Naive thymus-derived CD4-positive, alpha-beta T cell (primary cell): ENCODE measurements around the gene RABL3. TPM values are rescaled to one million over a fixed set of nuclear protein-coding genes. Genes with fewer than 3 reads are reported as not detected.
"Not testable (repeated sequence)": the region's sequence is repeated elsewhere in the genome, so short reads cannot be mapped to it uniquely, and the experiment has no call there.

Experiments used
- ATAC-seq: fragments of 150-1000 bp; cut with Tn5 transposase; 2 replicates; pipeline ENCODE4 v1.10.0; 2021; ENCODE audit warnings: mild to moderate bottlenecking, moderate library complexity
- CTCF ChIA-PET: fragments of 350-600 bp; sonication (Branson Sonifier 250); formaldehyde crosslinking; loops from one replicate; lab custom pipeline; 2021; ENCODE audit warnings: antibody characterized with exemption; lab: Charles Lee
- POLR2A ChIA-PET: fragments of 350-600 bp; sonication (Branson Sonifier 250); formaldehyde crosslinking; loops from one replicate; lab custom pipeline; 2021; ENCODE audit warnings: antibody characterized with exemption, inconsistent platforms; lab: Charles Lee
- DNase-seq, 9 donors: peaks; one replicate each; pipeline versions ENCODE4 v3.0.0 to v3.0.0-alpha.2; 2020 to 2022; ENCODE audit warnings: mixed read lengths in 1 of 9
- H3K27ac ChIP-seq: one replicate; pipeline ENCODE4 v1.7.0; 2013; ENCODE audit warnings: mild to moderate bottlenecking, low read depth, low read length, moderate library complexity
- H3K27me3 ChIP-seq, 2 donors: one replicate each; pipeline ENCODE4 v1.7.0; 2013; ENCODE audit warnings: low read length in 2 of 2, mild to moderate bottlenecking in 2 of 2, moderate library complexity in 2 of 2; ENCODE audit not compliant: control insufficient read depth in 2 of 2, insufficient read depth in 2 of 2
- H3K36me3 ChIP-seq, 3 experiments: 1 replicate in 2 of 3; 2 replicates in 1 of 3; pipeline ENCODE4 v1.7.0; 2013; ENCODE audit warnings: low read length in 3 of 3, mild to moderate bottlenecking in 3 of 3, moderate library complexity in 1 of 3; ENCODE audit not compliant: insufficient read depth in 3 of 3, control insufficient read depth in 2 of 3
- H3K4me1 ChIP-seq, 2 donors: one replicate each; pipeline ENCODE4 v1.7.0; 2013; ENCODE audit warnings: low read length in 2 of 2, mild to moderate bottlenecking in 2 of 2, moderate library complexity in 1 of 2; ENCODE audit not compliant: control insufficient read depth in 2 of 2, insufficient read depth in 2 of 2
- H3K4me3 ChIP-seq: 2 replicates; pipeline ENCODE4 v1.7.0; 2013; ENCODE audit warnings: mild to moderate bottlenecking, low read length
- H3K9me3 ChIP-seq, 3 experiments: 1 replicate in 2 of 3; 2 replicates in 1 of 3; pipeline ENCODE4 v1.7.0; 2013; ENCODE audit warnings: low read length in 3 of 3; ENCODE audit not compliant: control insufficient read depth in 2 of 3
- H3K27ac Mint-ChIP-seq, 9 donors: one replicate each; pipeline ENCODE4 v1.8.0; 2020 to 2022; ENCODE audit warnings: mixed read lengths in 9 of 9, mild to moderate bottlenecking in 8 of 9, moderate library complexity in 5 of 9, inconsistent platforms in 2 of 9
- H3K27me3 Mint-ChIP-seq, 5 donors: one replicate each; pipeline ENCODE4 v1.8.0; 2021 to 2022; ENCODE audit warnings: mixed read lengths in 5 of 5, mild to moderate bottlenecking in 1 of 5
- H3K36me3 Mint-ChIP-seq, 5 donors: one replicate each; pipeline ENCODE4 v1.8.0; 2020 to 2022; ENCODE audit warnings: mixed read lengths in 5 of 5, mild to moderate bottlenecking in 3 of 5, inconsistent platforms in 1 of 5
- H3K4me1 Mint-ChIP-seq, 7 donors: one replicate each; pipeline ENCODE4 v1.8.0; 2020 to 2022; ENCODE audit warnings: mixed read lengths in 7 of 7, mild to moderate bottlenecking in 3 of 7, inconsistent platforms in 1 of 7
- H3K4me3 Mint-ChIP-seq, 10 donors: one replicate each; pipeline ENCODE4 v1.8.0; 2020 to 2022; ENCODE audit warnings: mild to moderate bottlenecking in 10 of 10, mixed read lengths in 10 of 10, moderate library complexity in 6 of 10, inconsistent platforms in 2 of 10
- H3K9me3 Mint-ChIP-seq, 11 donors: one replicate each; pipeline ENCODE4 v1.8.0; 2020 to 2022; ENCODE audit warnings: mixed read lengths in 11 of 11, mild to moderate bottlenecking in 4 of 11, inconsistent platforms in 1 of 11, moderate library complexity in 1 of 11
- intact Hi-C, 2 donors: fragments of 100-400 bp; cut with micrococcal nuclease; formaldehyde crosslinking; loops; one replicate each; pipeline ENCODE4 v1.15.1; 2023
- polyA plus RNA-seq, 2 donors: library from polyadenylated mRNA; unstranded; fragments of 300-500 nt; fragmentation: Illumina TruSeq; gene quantifications; one replicate each; pipeline ENCODE4 v1.2.3, GENCODE V29; 2021
- total RNA-seq, 6 experiments: library from RNA in 5 of 6; stranded (reverse) in 5 of 6; gene quantifications; 1 replicate in 5 of 6; 2 replicates in 1 of 6; pipeline ENCODE4 v1.2.3 and lab custom pipeline; 2021 to 2026

Gene RABL3
- total and polyA plus RNA-seq, 7 experiments from 2014 or later: 15.4 to 40.6 (median 23.1) TPM

- H3K9me3 Mint-ChIP-seq: no peaks in the 10 kb centered on the region
- peaks cover 31 to 77% (median 70%) of the 10 kb centered on the region in 7 donors for H3K4me1 Mint-ChIP-seq
- ATAC-seq: no peak
- intact Hi-C loops: no loop called here
- Histone ChIP-seq H3K27me3 (no peaks in the 10 kb centered on the region), H3K27ac (no peak overlapping the region), H3K4me1 (peaks cover 3 to 4% of the 10 kb centered on the region in 2 donors), H3K4me3 (no peak overlapping the region), H3K36me3 (no peaks in the 10 kb centered on the region), H3K9me3 (no peaks in the 10 kb centered on the region)
- ChIA-PET CTCF (interaction anchor here (0.7 to 1.3 kb wide), 4 partner anchors 13 to 205 kb away, joined by 3 to 4 read pairs (median 3); partner anchors contain the start of genes GTF2E1 and RABL3), POLR2A (interaction anchor here (1.2 kb wide), 1 partner anchor 46 kb away, joined by 3 read pairs; no protein-coding TSS in a partner anchor)
- H3K36me3 Mint-ChIP-seq: peaks cover 0 to 23% (median 12%) of the 10 kb centered on the region in 5 donors
- H3K4me3 Mint-ChIP-seq: no peak overlapping the region
- DNase-seq: no peak
- H3K27ac Mint-ChIP-seq: peak overlapping the region in 1 of 9 donors; percentile 22
- no peaks in the 10 kb centered on the region for H3K27me3 Mint-ChIP-seq
Observed at GRCh38 chr3:120765830-120766493, 23.6 kb upstream of the RABL3 start.

GRCh38 chr3:120764206-120764605 lies 21.9 kb upstream of the RABL3 start:
- Histone ChIP-seq H3K4me1 (peaks cover 3 to 4% of the 10 kb centered on the region in 2 donors), H3K4me3 (no peak overlapping the region), H3K36me3 (no peaks in the 10 kb centered on the region), H3K27me3 (no peaks in the 10 kb centered on the region), H3K9me3 (no peaks in the 10 kb centered on the region), H3K27ac (no peak overlapping the region)
- Mint-ChIP-seq H3K4me1 (peaks cover 30 to 89% (median 85%) of the 10 kb centered on the region in 7 donors), H3K27me3 (no peaks in the 10 kb centered on the region), H3K9me3 (peaks cover 0 to 1% (median 0%) of the 10 kb centered on the region in 11 donors), H3K36me3 (peaks cover 0 to 30% (median 15%) of the 10 kb centered on the region in 5 donors), H3K4me3 (peak overlapping the region in 1 of 10 donors; percentile 1), H3K27ac (peak overlapping the region in 1 of 9 donors; percentile 5)
- ChIA-PET CTCF (interaction anchor here (1.6 kb wide), 1 partner anchor 203 kb away, joined by 5 read pairs; no protein-coding TSS in a partner anchor), POLR2A (no interaction called here)
- DNase-seq (no peak), ATAC-seq (no peak)
- intact Hi-C loops: no loop called here

- no peak overlapping the region for H3K27ac ChIP-seq
- peaks cover 3 to 4% of the 10 kb centered on the region in 2 donors for H3K4me1 ChIP-seq
- ATAC-seq (no peak), DNase-seq (no peak)
- CTCF ChIA-PET: interaction anchor here (0.8 to 1.6 kb wide), 2 partner anchors 203 to 205 kb away, joined by 3 to 5 read pairs; no protein-coding TSS in a partner anchor
- intact Hi-C loops: no loop called here
- H3K4me1 Mint-ChIP-seq: peaks cover 30 to 90% (median 85%) of the 10 kb centered on the region in 7 donors
- POLR2A ChIA-PET: no interaction called here
- no peaks in the 10 kb centered on the region for H3K36me3 ChIP-seq
- peaks cover 0 to 34% (median 21%) of the 10 kb centered on the region in 5 donors for H3K36me3 Mint-ChIP-seq
- no peaks in the 10 kb centered on the region for H3K27me3 ChIP-seq
- peaks cover 0 to 4% (median 0%) of the 10 kb centered on the region in 11 donors for H3K9me3 Mint-ChIP-seq
- H3K4me3 Mint-ChIP-seq: peak overlapping the region in 2 of 10 donors; percentile 1
- H3K4me3 ChIP-seq: no peak overlapping the region
- no peaks in the 10 kb centered on the region for H3K9me3 ChIP-seq
- peak overlapping the region in 1 of 9 donors; percentile 9 for H3K27ac Mint-ChIP-seq
- no peaks in the 10 kb centered on the region for H3K27me3 Mint-ChIP-seq
Observed at GRCh38 chr3:120763601-120764000, 21.3 kb upstream of the RABL3 start.

- intact Hi-C loops: no loop called here
- no peak for DNase-seq
- Histone ChIP-seq H3K36me3 (no peaks in the 10 kb centered on the region), H3K4me3 (no peak overlapping the region), H3K27me3 (no peaks in the 10 kb centered on the region), H3K27ac (no peak overlapping the region), H3K9me3 (no peaks in the 10 kb centered on the region), H3K4me1 (peaks cover 3 to 4% of the 10 kb centered on the region in 2 donors)
- peaks cover 0 to 38% (median 24%) of the 10 kb centered on the region in 5 donors for H3K36me3 Mint-ChIP-seq
- peaks cover 0 to 6% (median 0%) of the 10 kb centered on the region in 11 donors for H3K9me3 Mint-ChIP-seq
- ATAC-seq: no peak
- peaks cover 26 to 89% (median 78%) of the 10 kb centered on the region in 7 donors for H3K4me1 Mint-ChIP-seq
- peak overlapping the region in 1 of 10 donors; percentile 46 for H3K4me3 Mint-ChIP-seq
- H3K27me3 Mint-ChIP-seq: no peaks in the 10 kb centered on the region
- ChIA-PET POLR2A (interaction anchor here (0.6 kb wide), 1 partner anchor 8 kb away, joined by 3 read pairs; no protein-coding TSS in a partner anchor), CTCF (interaction anchor here (0.7 kb wide), 1 partner anchor 33 kb away, joined by 3 read pairs; no protein-coding TSS in a partner anchor)
- no peak overlapping the region for H3K27ac Mint-ChIP-seq
Observed at GRCh38 chr3:120762615-120763014, 20.3 kb upstream of the RABL3 start.

GRCh38 chr3:120758551-120758950 lies 16.2 kb upstream of the RABL3 start:
- CTCF ChIA-PET: not testable (repeated sequence)
- peaks cover 12 to 77% (median 72%) of the 10 kb centered on the region in 7 donors for H3K4me1 Mint-ChIP-seq

GRCh38 chr3:120756061-120756460 lies 13.7 kb upstream of the RABL3 start:
- H3K4me1 ChIP-seq: no peaks in the 10 kb centered on the region
- no peak for DNase-seq
- H3K27me3 ChIP-seq: no peaks in the 10 kb centered on the region
- ChIA-PET POLR2A (no interaction called here), CTCF (no interaction called here)
- H3K36me3 ChIP-seq: peaks cover 0 to 16% (median 0%) of the 10 kb centered on the region in 3 experiments
- H3K27ac Mint-ChIP-seq: no peak overlapping the region
- H3K4me1 Mint-ChIP-seq: peaks cover 0 to 77% (median 70%) of the 10 kb centered on the region in 7 donors
- H3K4me3 ChIP-seq: no peak overlapping the region
- intact Hi-C loops: no loop called here
- ATAC-seq: no peak
- H3K36me3 Mint-ChIP-seq: peaks cover 5 to 76% (median 66%) of the 10 kb centered on the region in 5 donors
- no peak overlapping the region for H3K27ac ChIP-seq
- H3K27me3 Mint-ChIP-seq: no peaks in the 10 kb centered on the region
- no peak overlapping the region for H3K4me3 Mint-ChIP-seq
- H3K9me3 ChIP-seq: no peaks in the 10 kb centered on the region
- H3K9me3 Mint-ChIP-seq: peaks cover 0 to 11% (median 4%) of the 10 kb centered on the region in 11 donors

More at GRCh38 chr3:120758551-120758950, 16.2 kb upstream of the RABL3 start:
- H3K4me3 ChIP-seq, ATAC-seq, intact Hi-C loops, H3K36me3 ChIP-seq, H3K9me3 ChIP-seq, DNase-seq, H3K27ac ChIP-seq, H3K4me1 ChIP-seq, POLR2A ChIA-PET, H3K27ac Mint-ChIP-seq, H3K27me3 ChIP-seq, H3K27me3 Mint-ChIP-seq: not testable (repeated sequence)
- Mint-ChIP-seq H3K36me3 (peaks cover 5 to 63% (median 49%) of the 10 kb centered on the region in 5 donors), H3K9me3 (peaks cover 0 to 11% (median 1%) of the 10 kb centered on the region in 11 donors), H3K4me3 (peak overlapping the region in 2 of 10 donors; percentile 1 to 33)
